ENCODE results near the gene PKHD1. TPM values are rescaled to one million over a fixed set of nuclear protein-coding genes. Genes with fewer than 3 reads are reported as not detected.
A peak's percentile ranks its signal among the peaks of the same experiment; 100 is the strongest.

PKHD1 gene
- total RNA-seq, 1 experiment from 2014 or later = 0.02 TPM

- DNase-seq (ENCODE audit: low read depth) = no peak
Observed at GRCh38 chr6:51704932-51705540, 382.4 kb downstream of the PKHD1 start.

- DNase-seq (ENCODE audit: low read depth) = no peak
Observed at GRCh38 chr6:51702851-51703250, 384.6 kb downstream of the PKHD1 start.

- no peak for DNase-seq (ENCODE audit: low read depth)
Observed at GRCh38 chr6:51684603-51685002, 402.8 kb downstream of the PKHD1 start.

- DNase-seq (ENCODE audit: low read depth) = no peak
Observed at GRCh38 chr6:51684038-51684437, 403.4 kb downstream of the PKHD1 start.

- peak; percentile 77 for DNase-seq (ENCODE audit: low read depth)
Observed at GRCh38 chr6:51678905-51679620, 408.4 kb downstream of the PKHD1 start.

GRCh38 chr6:51678274-51678673 lies 409.1 kb downstream of the PKHD1 start:
- DNase-seq (ENCODE audit: low read depth) = no peak

- DNase-seq (ENCODE audit: low read depth) = no peak
Observed at GRCh38 chr6:51675922-51676275, 411.5 kb downstream of the PKHD1 start.

GRCh38 chr6:51675020-51675921 lies 412.1 kb downstream of the PKHD1 start:
- no peak for DNase-seq (ENCODE audit: low read depth)

- DNase-seq (ENCODE audit: low read depth) = no peak
Observed at GRCh38 chr6:51663525-51663924, 423.9 kb downstream of the PKHD1 start.

- no peak for DNase-seq (ENCODE audit: low read depth)
Observed at GRCh38 chr6:51660767-51661166, 426.6 kb downstream of the PKHD1 start.

GRCh38 chr6:51657491-51657890 lies 429.9 kb downstream of the PKHD1 start:
- DNase-seq (ENCODE audit: low read depth) = no peak

- peak; percentile 65 for DNase-seq (ENCODE audit: low read depth)
Observed at GRCh38 chr6:51655517-51655916, 431.9 kb downstream of the PKHD1 start.

- peak; percentile 59 for DNase-seq (ENCODE audit: low read depth)
Observed at GRCh38 chr6:51654647-51655046, 432.8 kb downstream of the PKHD1 start.

GRCh38 chr6:51651132-51651817 lies 436.1 kb downstream of the PKHD1 start:
- no peak for DNase-seq (ENCODE audit: low read depth)

GRCh38 chr6:51648774-51649173 lies 438.6 kb downstream of the PKHD1 start:
- DNase-seq (ENCODE audit: low read depth) = no peak

GRCh38 chr6:51648236-51648635 lies 439.2 kb downstream of the PKHD1 start:
- DNase-seq (ENCODE audit: low read depth) = no peak

- peak; percentile 62 for DNase-seq (ENCODE audit: low read depth)
Observed at GRCh38 chr6:51644426-51644825, 443.0 kb downstream of the PKHD1 start.

GRCh38 chr6:51640021-51640420 lies 447.4 kb downstream of the PKHD1 start:
- no peak for DNase-seq (ENCODE audit: low read depth)

GRCh38 chr6:51633424-51633823 lies 454.0 kb downstream of the PKHD1 start:
- DNase-seq (ENCODE audit: low read depth) = no peak

GRCh38 chr6:51630011-51630410 lies 457.4 kb downstream of the PKHD1 start:
- DNase-seq (ENCODE audit: low read depth) = no peak

GRCh38 chr6:51626391-51626790 lies 461.0 kb downstream of the PKHD1 start:
- DNase-seq (ENCODE audit: low read depth) = no peak

GRCh38 chr6:51625566-51625965 lies 461.8 kb downstream of the PKHD1 start:
- DNase-seq (ENCODE audit: low read depth) = no peak

Measured in M059J (cell line).